IPS-11a (cell line): ENCODE data around the gene LRRC41.
"Not testable (repeated sequence)": the region's sequence is repeated elsewhere in the genome, so short reads cannot be mapped to it uniquely, and the experiment has no call there.

Experiments used
- H3K4me3 ChIP-seq: one replicate; pipeline ENCODE4 v1.5.1; 2013; ENCODE audit warnings: low read depth, low read length, control low read depth

The LRRC41 gene

GRCh38 chr1:46246136-46246535 is 57.3 kb downstream of the LRRC41 start:
- not testable (repeated sequence) for H3K4me3 ChIP-seq

- H3K4me3 ChIP-seq, result no peak overlapping the region
Observed at GRCh38 chr1:46244656-46245371, 58.6 kb downstream of the LRRC41 start.

GRCh38 chr1:46243831-46244230 is 59.6 kb downstream of the LRRC41 start:
- H3K4me3 ChIP-seq, result not testable (repeated sequence)

- H3K4me3 ChIP-seq, result no peak overlapping the region
Observed at GRCh38 chr1:46242918-46243317, 60.5 kb downstream of the LRRC41 start.

GRCh38 chr1:46241733-46242132 is 61.7 kb downstream of the LRRC41 start:
- not testable (repeated sequence) for H3K4me3 ChIP-seq

GRCh38 chr1:46238865-46239264 is 64.6 kb downstream of the LRRC41 start:
- not testable (repeated sequence) for H3K4me3 ChIP-seq

- H3K4me3 ChIP-seq, result no peak overlapping the region
Observed at GRCh38 chr1:46236882-46237281, 66.5 kb downstream of the LRRC41 start.

GRCh38 chr1:46231231-46231630 is 72.2 kb downstream of the LRRC41 start:
- H3K4me3 ChIP-seq, result not testable (repeated sequence)
